Measurements from ENCODE around the gene CASTOR1. TPM values are rescaled to one million over a fixed set of nuclear protein-coding genes. Genes with fewer than 3 reads are reported as not detected.
A peak's percentile ranks its signal among the peaks of the same experiment; 100 is the strongest.

The CASTOR1 gene
- total RNA-seq, 1 donor from 2014 or later = 11.1 TPM

DNA sequence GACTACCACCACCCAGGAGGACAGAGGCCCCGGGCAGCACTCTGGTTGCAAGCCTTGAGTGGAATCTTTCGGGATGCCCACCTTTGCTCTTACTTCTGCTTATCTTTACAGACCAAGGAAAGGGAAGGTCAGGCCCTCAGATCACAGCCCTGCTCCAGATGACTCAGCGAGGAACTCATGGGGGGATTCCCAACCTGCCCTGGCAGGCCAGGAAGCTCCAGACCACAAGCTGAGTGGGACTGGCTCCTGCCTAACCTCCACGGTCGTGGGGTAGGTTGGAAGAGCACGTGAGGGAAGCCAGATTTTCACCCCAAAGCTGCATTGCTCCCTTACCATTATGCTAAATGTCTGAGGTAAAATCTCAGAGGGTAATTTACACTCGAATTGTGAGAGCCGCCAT lies 25.6 kb upstream of the CASTOR1 start:
- no peaks in the 10 kb centered on the region for H3K27me3 Mint-ChIP-seq (ENCODE audit: low read depth)
- intact Hi-C loops (cut with micrococcal nuclease) = loop anchor here (10.0 kb wide), 1 partner anchor 50 kb away; the partner anchor contains the start of gene OSM
- H3K9me3 Mint-ChIP-seq = no peaks in the 10 kb centered on the region
- H3K36me3 Mint-ChIP-seq (ENCODE audit: low read depth) = peaks cover 54% of the 10 kb centered on the region
- no peak for DNase-seq (ENCODE audit: low spot score)
- peaks cover 90% of the 10 kb centered on the region for H3K4me1 Mint-ChIP-seq (ENCODE audit: low read depth)
- no peak overlapping the region for H3K4me3 Mint-ChIP-seq (ENCODE audit: low read depth)
- H3K27ac Mint-ChIP-seq = peak overlapping the region; percentile 75

DNA sequence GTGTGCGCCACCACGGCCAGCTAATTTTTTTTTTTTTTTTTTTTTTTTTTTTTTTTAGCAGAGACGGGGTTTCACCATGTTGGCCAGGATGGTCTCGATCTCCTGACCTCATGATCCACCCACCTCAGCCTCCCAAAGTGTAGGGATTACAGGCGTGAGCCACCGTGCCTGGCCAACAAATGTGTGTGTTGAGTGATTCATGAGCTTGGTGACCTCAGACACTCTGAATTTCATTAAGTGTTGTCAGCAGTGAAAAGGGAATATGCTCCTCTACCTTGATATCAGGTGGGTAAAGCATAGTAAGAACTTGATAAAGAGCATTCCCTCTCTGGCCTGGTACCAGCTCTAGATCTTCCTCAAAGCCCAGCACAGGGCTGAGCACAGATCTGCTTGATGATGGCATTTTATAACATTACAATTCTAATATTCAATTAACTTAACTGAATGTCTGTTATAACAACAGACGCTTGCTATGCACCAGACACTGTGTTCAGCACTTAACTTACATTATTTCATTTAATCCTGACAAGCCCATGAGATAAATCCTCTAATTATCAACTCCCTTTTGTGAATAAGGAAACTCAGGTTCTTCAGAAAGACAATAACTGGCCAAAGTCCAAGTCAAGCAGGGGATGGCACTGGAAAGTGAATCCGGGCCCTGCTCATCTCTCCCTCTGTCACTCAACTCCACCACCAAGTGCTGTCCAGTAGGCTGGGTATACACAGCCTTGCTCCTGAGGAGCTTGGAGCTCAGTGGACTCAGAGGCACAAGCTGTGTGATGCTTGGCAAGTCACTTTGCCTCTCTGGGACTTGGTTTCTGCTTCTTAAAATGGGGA lies 24.4 kb upstream of the CASTOR1 start:
- peak overlapping the region; percentile 75 for H3K27ac Mint-ChIP-seq
- peaks cover 45% of the 10 kb centered on the region for H3K36me3 Mint-ChIP-seq (ENCODE audit: low read depth)
- H3K4me1 Mint-ChIP-seq (ENCODE audit: low read depth) = peaks cover 87% of the 10 kb centered on the region
- no peaks in the 10 kb centered on the region for H3K9me3 Mint-ChIP-seq
- no peak for DNase-seq (ENCODE audit: low spot score)
- no peak overlapping the region for H3K4me3 Mint-ChIP-seq (ENCODE audit: low read depth)
- intact Hi-C loops (cut with micrococcal nuclease) = loop anchor here (10.0 kb wide), 1 partner anchor 49 kb away; the partner anchor contains the start of gene OSM
- H3K27me3 Mint-ChIP-seq (ENCODE audit: low read depth) = no peaks in the 10 kb centered on the region

DNA sequence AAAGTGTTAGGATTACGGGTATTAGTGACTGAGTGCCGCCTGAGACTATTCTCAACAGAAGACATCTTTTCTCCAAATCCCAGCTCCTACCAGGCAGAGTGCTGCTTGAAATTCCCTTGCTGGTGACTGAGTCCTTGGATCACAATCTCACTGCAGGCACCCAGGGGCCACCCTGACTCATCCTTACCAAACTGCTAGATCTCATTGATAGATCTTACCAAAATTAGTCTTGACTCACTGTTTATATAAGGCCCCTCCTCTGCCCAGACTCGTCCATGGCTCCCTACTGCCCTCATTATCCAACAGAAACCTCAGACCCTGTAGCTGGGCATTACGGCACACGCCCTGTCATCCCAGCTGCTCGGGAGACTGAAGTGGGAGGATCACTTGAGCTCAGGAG lies 22.7 kb upstream of the CASTOR1 start:
- no peaks in the 10 kb centered on the region for H3K9me3 Mint-ChIP-seq
- peak overlapping the region; percentile 78 for H3K27ac Mint-ChIP-seq
- no peak overlapping the region for H3K4me3 Mint-ChIP-seq (ENCODE audit: low read depth)
- intact Hi-C loops (cut with micrococcal nuclease) = loop anchor here (10.0 kb wide), 1 partner anchor 47 kb away; the partner anchor contains the start of gene OSM
- no peak for DNase-seq (ENCODE audit: low spot score)
- H3K27me3 Mint-ChIP-seq (ENCODE audit: low read depth) = no peaks in the 10 kb centered on the region
- H3K36me3 Mint-ChIP-seq (ENCODE audit: low read depth) = peaks cover 44% of the 10 kb centered on the region
- peaks cover 87% of the 10 kb centered on the region for H3K4me1 Mint-ChIP-seq (ENCODE audit: low read depth)

DNA sequence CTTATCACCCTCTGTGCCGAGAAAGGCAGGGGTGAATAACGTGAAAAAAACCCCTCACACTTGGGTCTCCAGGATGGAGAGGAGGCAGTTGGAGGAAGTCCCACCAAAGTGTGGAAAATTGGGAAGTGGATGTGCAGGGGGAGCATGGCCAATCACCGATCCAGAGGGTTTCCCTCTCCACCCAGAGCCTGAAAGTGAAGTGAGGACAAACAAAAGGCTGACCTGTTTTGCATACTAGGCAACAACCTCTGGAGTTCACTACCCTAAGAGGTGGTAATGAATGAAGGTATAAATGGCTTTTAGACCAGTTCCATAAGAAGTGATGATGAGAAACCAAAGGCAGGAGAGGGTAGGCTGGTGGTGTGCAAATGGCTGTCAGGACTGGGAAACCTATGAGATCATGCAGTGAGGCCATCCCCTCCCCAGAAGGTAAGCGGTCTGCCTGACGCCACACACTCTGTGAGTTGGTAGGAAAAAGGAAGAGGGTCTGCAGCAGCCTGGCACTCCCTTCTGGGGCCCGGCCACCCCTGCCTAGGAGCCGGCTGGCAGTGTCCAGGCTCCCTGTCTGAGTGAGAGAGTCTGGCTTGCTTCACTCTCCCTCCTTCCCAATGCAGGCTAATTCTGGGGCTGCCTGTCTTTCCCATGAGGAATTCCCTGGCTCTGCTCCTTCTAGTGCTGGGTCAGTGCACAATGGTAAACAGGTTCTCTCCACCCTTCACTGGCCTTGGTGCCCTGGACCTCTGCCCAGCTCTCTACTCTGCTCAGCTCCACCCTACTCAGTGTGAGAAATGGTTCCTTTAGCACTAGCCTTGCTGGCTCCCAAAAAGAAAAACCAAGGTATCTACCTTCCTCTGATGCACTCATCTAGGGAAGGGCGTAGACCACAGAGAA lies 21.8 kb upstream of the CASTOR1 start:
- H3K9me3 Mint-ChIP-seq = no peaks in the 10 kb centered on the region
- H3K27me3 Mint-ChIP-seq (ENCODE audit: low read depth) = no peaks in the 10 kb centered on the region
- H3K4me3 Mint-ChIP-seq (ENCODE audit: low read depth) = no peak overlapping the region
- H3K27ac Mint-ChIP-seq = peak overlapping the region; percentile 85
- peaks cover 92% of the 10 kb centered on the region for H3K4me1 Mint-ChIP-seq (ENCODE audit: low read depth)
- intact Hi-C loops (cut with micrococcal nuclease) = loop anchor here (10.0 kb wide), 1 partner anchor 46 kb away; the partner anchor contains the start of gene OSM
- no peak for DNase-seq (ENCODE audit: low spot score)
- H3K36me3 Mint-ChIP-seq (ENCODE audit: low read depth) = peaks cover 42% of the 10 kb centered on the region

DNA sequence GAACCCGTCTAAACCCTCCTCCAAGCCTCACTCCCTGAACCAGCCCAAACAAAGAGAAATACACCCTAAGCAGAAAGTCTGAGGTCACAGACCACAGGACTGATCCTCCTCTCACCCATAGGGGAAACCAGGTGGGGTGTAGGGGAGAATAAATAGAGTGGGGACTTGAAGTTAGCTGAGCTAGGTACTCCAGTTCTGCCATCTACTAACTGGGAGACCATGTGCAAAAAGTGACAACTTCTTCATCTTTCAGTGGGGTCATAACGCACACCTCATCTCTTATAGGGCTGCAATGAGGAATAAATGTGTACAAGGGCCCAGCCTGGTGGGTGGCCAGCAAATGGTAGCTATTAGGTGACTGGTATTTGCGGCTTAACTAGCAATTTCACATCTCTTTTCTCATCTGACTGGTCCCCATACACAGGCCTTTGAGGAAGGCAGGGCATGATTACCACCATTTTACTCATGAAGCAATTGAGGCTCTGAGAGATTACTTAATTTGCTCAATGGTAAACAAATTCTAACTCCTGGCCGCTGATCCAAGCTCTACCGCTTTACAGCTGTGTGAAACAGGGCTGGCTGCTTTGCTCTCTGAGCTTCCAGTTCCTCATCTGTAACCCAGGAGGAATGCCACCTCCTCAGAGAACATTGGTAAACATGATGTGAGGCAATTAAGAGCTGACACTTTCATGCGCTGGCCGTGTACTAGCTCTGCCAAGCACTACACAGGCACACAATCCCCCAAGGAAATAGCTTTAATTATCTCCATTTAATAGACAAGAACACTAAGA lies 20.8 kb upstream of the CASTOR1 start:
- Mint-ChIP-seq H3K27ac (peak overlapping the region; percentile 85), H3K9me3 (no peaks in the 10 kb centered on the region), H3K4me3 (ENCODE audit: low read depth) (peak overlapping the region; percentile 47), H3K4me1 (ENCODE audit: low read depth) (peaks cover 92% of the 10 kb centered on the region), H3K27me3 (ENCODE audit: low read depth) (no peaks in the 10 kb centered on the region), H3K36me3 (ENCODE audit: low read depth) (peaks cover 34% of the 10 kb centered on the region)
- no peak for DNase-seq (ENCODE audit: low spot score)
- intact Hi-C loops (cut with micrococcal nuclease) = loop anchor here (5.0 to 10.0 kb wide), 3 partner anchors 45 to 112 kb away; partner anchors contain the start of genes CCDC157, OSM and SF3A1

DNA sequence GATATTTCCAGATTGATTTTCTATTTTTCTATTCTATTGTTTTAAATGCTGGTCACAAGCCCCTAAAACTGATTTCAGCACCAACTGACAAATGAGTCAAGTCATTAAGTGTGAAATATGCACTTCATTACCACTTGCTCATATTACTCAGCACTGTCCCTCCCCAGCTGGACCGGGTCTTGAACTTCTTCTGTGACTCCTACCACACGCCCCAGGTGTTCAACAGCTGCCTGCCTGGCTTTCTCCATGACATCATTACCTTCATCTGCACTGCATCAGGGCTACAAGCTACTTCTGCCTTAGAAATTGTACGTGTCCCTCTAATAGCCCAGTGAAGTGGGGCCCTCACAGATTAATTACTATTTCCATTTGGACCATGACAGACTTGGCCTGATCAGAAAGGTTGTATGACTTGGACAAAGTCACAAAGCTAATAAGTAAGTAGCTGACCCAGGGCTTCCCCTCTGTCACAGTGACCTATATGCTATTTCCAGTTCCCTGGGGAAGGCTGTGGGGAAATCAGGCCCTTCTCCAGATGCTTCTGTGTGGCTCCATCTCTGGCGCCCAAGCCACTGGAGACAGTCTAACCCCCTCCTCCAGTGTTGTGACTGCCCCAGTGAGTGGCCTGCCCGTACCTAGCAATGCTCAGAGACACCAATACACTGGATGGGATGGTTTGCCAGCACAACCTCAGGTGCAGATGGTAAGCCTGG lies 19.4 kb upstream of the CASTOR1 start:
- peaks cover 92% of the 10 kb centered on the region for H3K4me1 Mint-ChIP-seq (ENCODE audit: low read depth)
- DNase-seq (ENCODE audit: low spot score) = no peak
- intact Hi-C loops (cut with micrococcal nuclease) = loop anchor here (5.0 kb wide), 2 partner anchors 49 to 114 kb away; partner anchors contain the start of genes CCDC157 and SF3A1

DNA sequence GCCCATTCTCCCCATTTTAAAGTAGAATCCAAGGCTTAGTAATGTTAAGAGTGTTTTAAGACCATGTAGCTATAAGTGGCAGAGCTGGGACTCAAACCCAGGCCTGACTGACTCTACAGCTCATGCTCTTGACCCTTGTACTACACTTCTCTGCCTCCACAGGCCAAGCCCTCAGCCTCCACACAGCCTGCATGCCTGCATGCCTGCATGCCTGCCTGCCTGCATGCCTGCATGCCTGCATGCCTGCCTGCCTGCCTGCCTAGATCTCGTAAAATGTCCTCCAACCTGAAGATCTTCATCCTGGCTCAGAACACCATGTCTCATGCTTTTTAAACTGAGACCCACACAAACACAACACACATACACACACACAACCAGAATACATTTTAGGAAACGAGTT lies 18.8 kb upstream of the CASTOR1 start:
- peak overlapping the region; percentile 30 for H3K4me3 Mint-ChIP-seq (ENCODE audit: low read depth)
- H3K9me3 Mint-ChIP-seq = no peaks in the 10 kb centered on the region
- peaks cover 95% of the 10 kb centered on the region for H3K4me1 Mint-ChIP-seq (ENCODE audit: low read depth)
- intact Hi-C loops (cut with micrococcal nuclease) = loop anchor here (5.0 kb wide), 2 partner anchors 49 to 114 kb away; partner anchors contain the start of genes CCDC157 and SF3A1
- peak overlapping the region; percentile 80 for H3K27ac Mint-ChIP-seq
- no peaks in the 10 kb centered on the region for H3K27me3 Mint-ChIP-seq (ENCODE audit: low read depth)
- DNase-seq (ENCODE audit: low spot score) = no peak
- H3K36me3 Mint-ChIP-seq (ENCODE audit: low read depth) = peaks cover 37% of the 10 kb centered on the region

More for the DNA sequence above, 19.4 kb upstream of the CASTOR1 start:
- H3K27me3 Mint-ChIP-seq (ENCODE audit: low read depth) = no peaks in the 10 kb centered on the region
- peaks cover 31% of the 10 kb centered on the region for H3K36me3 Mint-ChIP-seq (ENCODE audit: low read depth)
- H3K4me3 Mint-ChIP-seq (ENCODE audit: low read depth) = peak overlapping the region; percentile 30
- H3K27ac Mint-ChIP-seq = peak overlapping the region; percentile 80
- H3K9me3 Mint-ChIP-seq = no peaks in the 10 kb centered on the region

DNA sequence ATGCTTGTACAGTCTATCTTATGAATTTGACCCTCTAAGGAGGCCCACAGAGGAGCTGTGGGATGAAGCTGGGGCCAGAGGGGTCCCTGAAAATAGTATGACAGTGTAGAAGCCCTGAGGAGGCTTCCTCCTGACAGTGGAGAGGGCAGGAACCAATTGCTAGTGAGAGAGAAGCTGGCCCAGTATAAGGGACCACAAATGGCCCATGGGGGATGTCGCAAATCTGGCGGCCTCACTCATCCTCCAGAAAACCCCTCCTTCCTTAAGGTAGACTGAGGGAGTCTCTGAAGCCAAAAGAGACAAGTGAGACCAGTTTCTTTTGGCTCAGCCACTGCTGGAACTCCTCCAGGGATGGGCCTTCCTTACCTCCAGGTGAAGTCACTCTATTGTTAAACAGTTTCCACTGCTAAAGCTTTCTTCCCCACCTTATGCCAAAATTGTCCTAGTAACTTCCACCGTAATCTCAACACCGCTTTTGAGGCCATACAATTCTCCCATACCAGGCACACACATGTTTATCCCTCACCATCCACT lies 17.8 kb upstream of the CASTOR1 start:
- Mint-ChIP-seq H3K9me3 (no peaks in the 10 kb centered on the region), H3K27ac (peak overlapping the region; percentile 87), H3K27me3 (ENCODE audit: low read depth) (no peaks in the 10 kb centered on the region), H3K36me3 (ENCODE audit: low read depth) (peaks cover 35% of the 10 kb centered on the region), H3K4me1 (ENCODE audit: low read depth) (peaks cover 95% of the 10 kb centered on the region), H3K4me3 (ENCODE audit: low read depth) (peak overlapping the region; percentile 70)
- intact Hi-C loops (cut with micrococcal nuclease) = loop anchor here (5.0 kb wide), 2 partner anchors 50 to 115 kb away; partner anchors contain the start of genes CCDC157 and SF3A1
- no peak for DNase-seq (ENCODE audit: low spot score)

DNA sequence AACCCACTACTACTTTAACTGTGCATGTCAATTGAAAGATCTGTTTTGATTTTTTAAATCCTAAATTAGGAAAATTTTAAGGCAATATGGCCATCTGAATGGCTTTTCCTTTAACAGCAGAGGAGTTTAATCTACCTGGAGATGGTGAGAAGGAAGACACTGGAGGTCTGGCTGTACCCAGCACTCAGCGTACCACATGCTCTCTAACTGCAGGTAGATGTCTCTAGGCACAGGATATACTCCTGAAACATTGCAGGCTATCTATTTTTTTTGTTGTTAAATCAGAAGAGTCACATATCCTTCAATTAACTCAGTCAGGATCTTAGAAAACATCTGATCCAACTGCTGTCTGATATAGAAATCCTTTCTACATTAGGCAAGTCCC lies 17.3 kb upstream of the CASTOR1 start:
- no peak for DNase-seq (ENCODE audit: low spot score)
- no peaks in the 10 kb centered on the region for H3K9me3 Mint-ChIP-seq
- no peaks in the 10 kb centered on the region for H3K27me3 Mint-ChIP-seq (ENCODE audit: low read depth)
- intact Hi-C loops (cut with micrococcal nuclease) = loop anchor here (1.0 to 5.0 kb wide), 3 partner anchors 20 to 116 kb away; partner anchors contain the start of genes CCDC157, SF3A1 and TBC1D10A
- peak overlapping the region; percentile 87 for H3K27ac Mint-ChIP-seq
- H3K4me1 Mint-ChIP-seq (ENCODE audit: low read depth) = peaks cover 93% of the 10 kb centered on the region
- H3K36me3 Mint-ChIP-seq (ENCODE audit: low read depth) = peaks cover 36% of the 10 kb centered on the region
- H3K4me3 Mint-ChIP-seq (ENCODE audit: low read depth) = peak overlapping the region; percentile 70

DNA sequence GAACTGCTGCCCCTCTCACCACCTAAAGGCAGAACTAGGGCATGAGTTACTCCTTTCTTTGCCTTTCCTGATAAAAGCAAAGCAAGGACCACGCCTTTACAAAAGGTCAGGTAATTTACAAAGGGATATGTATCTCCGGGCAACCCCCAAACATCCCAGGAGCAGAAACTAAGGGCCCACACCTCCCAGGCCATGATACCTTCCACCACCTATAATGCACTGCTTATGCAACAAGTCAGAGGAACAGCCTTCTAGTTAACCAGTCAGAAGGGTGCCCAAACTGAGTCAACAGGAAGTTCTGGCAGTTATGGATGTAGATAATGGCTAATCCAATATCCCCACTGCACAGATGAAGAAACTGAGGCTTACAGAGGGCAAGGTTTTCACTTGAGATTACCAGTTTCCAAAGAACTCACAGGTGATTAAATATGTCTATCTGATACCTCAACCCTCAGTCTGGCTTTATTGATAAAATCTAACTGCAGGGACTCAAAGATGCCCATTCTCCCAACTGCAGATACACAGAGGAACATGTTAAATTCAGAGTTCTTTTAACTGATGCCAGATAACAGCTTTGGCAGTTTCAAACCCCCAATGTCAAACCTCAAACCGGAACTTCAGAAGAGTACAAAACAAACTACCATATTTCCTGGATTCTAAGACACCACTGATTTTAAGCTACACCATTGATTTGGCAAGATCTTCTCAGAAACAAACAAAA lies 16.8 kb upstream of the CASTOR1 start:
- Mint-ChIP-seq H3K4me1 (ENCODE audit: low read depth) (peaks cover 92% of the 10 kb centered on the region), H3K27me3 (ENCODE audit: low read depth) (no peaks in the 10 kb centered on the region), H3K9me3 (no peaks in the 10 kb centered on the region), H3K36me3 (ENCODE audit: low read depth) (peaks cover 42% of the 10 kb centered on the region), H3K4me3 (ENCODE audit: low read depth) (peak overlapping the region; percentile 70), H3K27ac (peak overlapping the region; percentile 87)
- intact Hi-C loops (cut with micrococcal nuclease) = loop anchor here (1.0 to 5.0 kb wide), 4 partner anchors 17 to 116 kb away; partner anchors contain the start of genes CASTOR1, CCDC157, SF3A1 and TBC1D10A
- DNase-seq (ENCODE audit: low spot score) = peak; percentile 34
